C1 segment of cervical spinal cord (tissue), 14 donors: ENCODE measurements around the gene TARS2.

Experiments
- DNase-seq, 14 donors: peaks; one replicate each; lab custom pipeline; 2025; lab: John Stamatoyannopoulos, UW

The TARS2 gene

DNA sequence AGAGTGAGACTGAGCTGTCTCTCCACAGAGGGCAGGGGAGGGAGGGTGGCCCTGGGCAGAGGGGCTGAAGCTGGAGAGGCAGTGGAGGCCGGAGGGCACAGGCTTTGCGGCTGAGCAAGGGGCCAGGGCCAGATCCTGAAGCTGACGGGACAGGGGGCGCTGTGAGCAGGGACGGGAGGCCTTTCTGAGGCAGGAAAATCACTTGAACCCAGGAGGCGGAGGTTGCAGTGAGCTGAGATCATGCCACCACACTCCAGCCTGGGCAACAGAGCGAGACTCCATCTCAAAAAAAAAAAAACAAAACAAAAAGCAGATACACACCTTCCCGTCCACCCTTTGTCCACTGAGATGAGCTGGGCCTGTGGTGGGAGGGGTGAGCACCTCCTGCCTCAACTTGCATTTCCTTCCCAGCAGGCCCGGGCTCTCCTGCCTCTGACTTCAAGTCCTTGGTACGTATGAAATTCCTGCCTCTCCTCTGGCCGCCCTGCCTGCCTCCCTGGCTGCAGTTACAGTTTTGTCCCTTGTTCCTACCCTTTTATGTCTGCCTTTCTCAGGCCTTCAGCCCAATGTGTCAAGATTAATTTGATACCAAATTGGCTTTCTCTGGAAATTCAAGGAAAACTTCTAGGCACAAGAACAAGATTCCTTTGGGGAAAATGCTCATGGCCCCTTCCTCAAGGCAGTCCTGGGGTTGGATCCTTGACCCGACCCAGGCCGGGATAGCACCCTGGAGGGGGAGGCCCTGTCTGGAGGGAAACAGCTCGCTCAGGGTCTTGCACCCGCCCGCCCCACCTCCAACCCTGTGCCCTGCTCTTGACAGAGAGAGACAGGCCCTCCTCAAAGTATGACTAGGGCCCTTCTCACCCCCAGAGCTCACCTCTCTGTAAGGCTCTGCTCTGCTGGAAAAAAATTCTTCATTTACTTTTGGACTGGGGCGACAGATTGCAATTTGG lies 50.8 kb downstream of the TARS2 start:
- no peak for DNase-seq

DNA sequence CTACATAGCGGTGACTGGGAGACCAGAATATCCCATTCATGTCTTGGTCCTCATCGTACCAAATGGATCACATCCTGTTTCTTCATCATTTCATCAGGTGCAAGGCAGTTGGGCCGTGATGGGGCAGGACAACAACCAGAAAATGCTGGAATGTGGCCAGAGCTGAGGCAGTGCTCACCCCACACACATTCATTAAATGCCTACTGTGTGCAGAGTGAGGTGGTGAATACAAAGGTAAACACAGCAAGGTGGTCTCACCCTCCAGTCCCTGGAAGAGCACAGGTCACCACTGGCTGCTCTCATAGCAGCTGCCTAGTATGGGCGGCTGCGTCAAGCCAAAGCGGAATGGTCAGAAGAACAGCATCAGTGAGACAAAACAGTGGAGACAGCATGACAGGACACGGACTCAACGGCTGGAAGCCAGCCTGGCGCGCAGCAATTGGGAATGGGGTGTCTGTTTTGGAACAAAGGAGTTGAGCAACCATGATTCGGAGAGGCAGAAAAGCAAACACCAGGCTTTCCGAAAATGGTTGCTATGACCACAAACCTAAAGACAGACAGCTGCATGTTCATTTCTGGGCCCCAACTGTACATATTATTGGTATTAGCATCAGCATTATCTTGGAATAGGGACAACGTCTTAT lies 56.4 kb downstream of the TARS2 start:
- no peak for DNase-seq

DNA sequence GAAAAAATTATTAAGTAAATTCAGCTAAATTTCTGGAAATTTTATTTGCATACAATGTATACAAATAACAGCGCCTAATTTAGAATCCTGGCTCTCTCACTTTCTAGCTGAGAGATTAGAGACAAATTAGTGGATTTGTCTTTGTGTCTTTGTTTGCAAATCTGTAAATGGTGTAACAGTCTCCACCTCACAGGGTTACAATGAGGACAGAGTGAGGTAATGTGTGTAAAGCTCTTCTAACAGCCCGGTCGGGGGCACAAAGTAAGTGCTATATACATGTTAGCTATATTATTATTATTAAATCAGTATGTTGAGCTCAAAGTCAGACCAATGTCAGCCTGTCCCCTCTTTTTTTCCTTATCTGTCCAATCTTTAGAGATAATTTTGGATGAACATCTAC lies 57.0 kb downstream of the TARS2 start:
- no peak for DNase-seq

DNA sequence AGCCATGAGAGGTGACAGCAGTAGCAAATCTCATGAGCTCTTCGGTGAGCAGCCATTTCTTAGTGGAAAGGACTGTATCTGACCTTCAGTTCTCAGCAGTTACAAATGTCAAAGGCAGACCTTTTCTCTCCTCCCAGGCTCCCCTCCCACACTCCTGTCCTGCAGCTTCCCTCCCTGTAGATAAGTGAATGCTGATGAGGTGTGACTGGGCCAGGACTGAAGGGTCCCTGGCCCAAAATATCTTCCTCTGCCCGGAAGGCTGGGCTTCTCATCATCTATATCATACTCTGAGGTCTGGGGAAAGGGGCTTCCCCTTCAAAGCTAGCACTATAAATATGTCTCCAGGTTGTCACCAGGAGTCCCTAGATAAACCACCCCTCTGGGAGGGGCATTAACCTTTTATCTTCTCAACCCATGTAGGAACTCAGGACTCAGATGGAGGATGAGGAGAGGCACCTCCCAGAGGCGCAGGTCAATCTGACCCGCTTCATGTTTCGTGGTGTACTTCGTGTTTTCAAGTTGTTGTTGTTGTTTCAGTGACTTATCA lies 58.3 kb downstream of the TARS2 start:
- no peak for DNase-seq

DNA sequence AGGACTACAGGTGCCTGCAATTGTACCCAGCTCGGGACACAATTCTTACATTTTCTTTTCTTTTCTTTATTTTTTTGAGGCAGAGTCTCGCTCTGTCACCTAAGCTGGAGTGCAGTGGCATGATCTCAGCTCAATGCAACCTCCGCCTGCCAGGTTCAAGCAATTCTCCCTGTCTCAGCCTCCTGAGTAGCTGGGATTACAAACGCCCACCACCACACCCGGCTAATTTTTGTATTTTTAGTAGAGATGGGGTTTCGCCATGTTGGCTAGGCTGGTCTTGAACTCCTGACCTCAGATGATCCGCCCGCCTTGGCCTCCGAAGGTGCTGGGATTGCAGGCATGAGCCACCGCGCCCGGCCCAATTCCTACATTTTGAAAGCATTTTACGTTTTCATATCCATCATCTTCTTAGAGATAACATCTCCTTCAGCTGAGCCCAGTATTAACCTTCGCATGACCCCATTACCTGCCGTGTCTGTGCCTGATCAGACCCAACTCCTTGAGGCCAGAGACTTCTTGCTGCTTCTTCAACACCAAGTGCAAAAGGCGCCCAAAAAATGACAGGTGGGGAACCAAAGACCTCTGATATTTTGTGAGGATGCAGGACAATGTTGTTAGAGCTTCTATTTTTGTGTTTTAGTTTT lies 59.2 kb downstream of the TARS2 start:
- no peak for DNase-seq

DNA sequence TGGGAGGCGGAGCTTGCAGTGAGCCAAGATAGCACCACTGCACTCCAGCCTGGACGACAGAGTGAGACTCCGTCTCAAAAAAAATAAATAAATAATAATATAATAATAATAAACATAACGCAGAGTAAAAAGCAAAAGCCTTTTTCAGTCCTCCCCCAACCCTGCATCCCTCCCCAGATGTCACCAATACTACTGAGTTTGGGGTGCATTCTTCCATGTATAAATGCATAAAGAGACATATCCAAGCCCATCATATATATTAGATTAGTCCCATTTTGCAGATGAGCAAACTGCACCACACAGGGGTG lies 61.1 kb downstream of the TARS2 start:
- DNase-seq = no peak

DNA sequence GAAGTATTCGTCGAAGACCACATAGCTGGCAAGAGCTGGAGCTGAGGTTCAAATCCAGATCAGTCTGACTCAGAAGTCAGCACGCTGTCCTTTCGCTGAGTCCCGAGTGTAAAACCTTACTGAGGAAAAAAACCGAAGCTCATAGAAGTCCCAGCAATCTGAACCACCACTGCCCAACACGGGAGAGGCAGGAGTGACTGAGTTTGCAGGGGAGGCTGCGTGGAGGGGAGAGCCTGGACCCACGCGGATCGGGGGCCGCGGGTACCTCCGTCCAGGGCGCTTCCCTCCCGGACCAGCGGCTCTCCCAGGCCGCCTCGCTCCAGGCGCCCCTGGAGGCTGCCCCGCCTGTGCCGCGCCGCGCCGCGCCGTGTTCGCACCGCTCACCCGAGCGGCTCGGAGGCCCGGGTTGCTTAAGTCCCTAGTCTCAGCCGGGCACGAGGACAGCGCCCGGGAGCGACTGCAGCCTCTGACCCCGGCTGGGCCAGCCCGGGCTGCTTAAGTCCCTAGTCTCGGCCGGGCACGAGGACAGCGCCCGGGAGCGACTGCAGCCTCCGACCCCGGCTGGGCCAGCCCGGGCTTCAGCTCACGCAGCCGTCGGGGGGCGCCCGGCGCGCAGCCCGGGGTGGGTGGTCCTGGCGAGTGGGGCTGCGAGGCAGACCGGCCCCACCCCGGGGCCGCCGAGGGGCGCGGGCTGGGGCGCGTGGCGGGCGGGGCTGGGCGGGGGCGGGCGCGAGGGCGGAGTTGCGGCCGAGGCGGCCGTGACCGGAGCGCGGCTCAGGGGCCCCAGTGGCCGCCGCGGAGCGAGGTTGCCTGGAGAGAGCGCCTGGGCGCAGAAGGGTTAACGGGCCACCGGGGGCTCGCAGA lies 61.6 kb downstream of the TARS2 start, which contains the start of gene ADAMTSL4:
Gene ADAMTSL4, plus strand, starts transcription at position 777 of the 864 bp plus-strand sequence. CDS start 2,881 bp downstream, outside the sequence.
- peak in 5 of 14 donors; percentile 33 to 63 (median 58) for DNase-seq

DNA sequence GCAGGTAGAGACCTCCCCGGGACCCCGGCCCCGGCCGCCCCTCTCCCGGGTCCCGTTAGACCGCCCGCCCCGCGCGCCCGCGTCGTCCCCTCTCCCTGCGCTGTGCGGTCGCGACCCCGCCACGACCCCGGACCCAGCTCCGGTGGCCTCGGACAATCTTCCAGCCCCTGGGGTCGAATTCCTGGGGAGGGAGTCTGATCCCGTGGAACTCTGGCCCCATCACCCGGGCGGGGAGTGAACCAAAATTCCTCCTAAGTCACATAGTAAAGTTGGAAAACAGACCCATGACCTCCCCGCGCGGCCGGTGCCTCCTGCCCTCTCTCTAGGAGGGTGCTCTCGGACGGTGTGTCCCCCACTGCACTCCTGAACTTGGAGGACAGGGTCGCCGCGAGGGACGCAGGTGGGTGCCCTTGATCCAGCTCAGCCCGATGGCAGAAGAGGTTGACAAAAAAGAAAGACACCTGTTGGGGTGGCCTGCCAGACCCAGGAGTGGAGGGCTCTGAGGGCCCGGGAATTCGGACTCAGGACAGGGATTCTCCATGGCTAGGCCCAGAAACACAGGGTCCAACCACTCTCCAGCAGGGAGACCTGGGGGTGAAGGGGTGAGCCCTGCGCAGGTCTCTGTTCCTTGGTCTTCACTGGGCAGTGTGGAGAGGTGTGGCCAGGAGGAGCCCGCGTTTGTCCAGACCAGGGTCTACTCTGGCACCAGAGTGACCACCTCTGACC lies 62.4 kb downstream of the TARS2 start:
- DNase-seq = peak in 2 of 14 donors; percentile 22 to 45

DNA sequence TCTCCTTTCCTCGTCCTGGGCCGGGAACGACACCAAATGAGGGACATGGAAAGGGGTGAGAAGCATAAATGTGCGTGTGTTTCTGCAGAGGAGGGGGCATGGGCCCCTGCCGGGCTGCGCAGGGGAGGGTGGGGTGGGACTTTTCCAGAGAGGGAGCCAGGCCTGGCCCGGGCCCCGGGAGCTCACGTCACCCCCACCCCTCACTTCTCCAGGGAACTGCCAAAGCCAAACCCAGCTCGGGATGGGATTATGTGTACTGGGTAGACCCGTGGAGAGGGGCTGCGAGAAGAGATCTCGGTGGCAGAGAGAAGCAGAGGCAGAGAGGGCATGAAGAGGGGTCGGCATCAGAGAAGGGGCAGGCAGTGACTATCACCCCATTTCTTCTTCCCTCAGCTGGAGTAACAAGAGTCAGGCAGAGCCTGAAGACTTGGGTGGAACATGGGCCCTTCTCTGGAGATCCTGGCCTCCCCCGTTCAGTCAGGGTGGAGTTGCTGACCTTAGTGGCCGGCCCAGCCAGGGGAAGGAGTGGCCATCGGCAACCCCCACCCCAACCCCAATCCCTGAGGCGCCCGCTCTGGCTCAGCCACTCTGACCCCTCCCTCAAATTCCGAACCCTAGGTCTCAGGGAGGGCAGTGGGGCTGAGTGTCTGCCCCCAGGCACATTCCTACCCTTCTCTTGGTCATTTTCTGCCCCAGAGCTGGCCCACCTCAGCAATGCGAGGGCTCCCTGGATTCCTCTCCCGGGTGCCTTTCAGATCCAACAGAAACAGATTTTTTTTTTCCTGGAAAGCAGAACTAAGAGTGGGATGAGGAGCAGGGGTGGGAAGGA lies 63.2 kb downstream of the TARS2 start:
- DNase-seq = peak in 3 of 14 donors; percentile 14 to 45 (median 20)

DNA sequence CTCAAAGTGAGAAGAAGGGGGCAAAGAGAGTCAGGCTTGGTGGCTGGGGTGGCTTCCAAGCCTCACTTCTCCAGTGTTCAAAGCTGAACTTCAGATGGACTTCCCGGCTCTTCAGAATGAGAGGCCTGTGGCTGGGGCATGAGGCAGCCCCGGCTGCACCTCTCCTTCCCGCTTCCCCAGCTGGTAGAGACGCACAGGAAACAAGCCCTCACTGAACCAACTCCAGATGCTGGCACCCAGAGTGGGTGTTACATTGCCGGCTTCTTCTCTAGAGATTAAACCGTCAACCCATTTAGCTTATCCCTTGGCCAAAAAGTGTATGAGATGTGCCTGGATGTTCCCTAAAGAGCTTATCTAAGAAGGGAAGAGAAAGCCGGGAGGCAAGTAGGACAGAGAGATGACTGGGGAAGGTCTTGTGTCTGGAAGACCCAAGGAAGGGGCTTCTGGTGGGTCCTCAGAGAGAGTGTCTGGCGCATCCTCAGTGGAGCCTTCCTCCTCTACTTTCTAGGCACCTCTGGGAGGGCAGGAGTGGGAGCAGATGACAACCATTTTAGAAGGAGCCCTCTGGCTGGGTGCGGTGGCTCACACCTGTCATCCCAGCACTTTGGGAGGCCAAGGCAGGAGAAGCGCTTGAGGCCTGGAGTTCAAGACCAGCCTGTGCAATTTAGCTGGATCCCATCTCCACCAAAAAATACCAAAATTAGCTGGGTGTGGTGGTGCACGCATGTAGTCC lies 64.0 kb downstream of the TARS2 start:
- DNase-seq = peak in 1 of 14 donors; percentile 7

DNA sequence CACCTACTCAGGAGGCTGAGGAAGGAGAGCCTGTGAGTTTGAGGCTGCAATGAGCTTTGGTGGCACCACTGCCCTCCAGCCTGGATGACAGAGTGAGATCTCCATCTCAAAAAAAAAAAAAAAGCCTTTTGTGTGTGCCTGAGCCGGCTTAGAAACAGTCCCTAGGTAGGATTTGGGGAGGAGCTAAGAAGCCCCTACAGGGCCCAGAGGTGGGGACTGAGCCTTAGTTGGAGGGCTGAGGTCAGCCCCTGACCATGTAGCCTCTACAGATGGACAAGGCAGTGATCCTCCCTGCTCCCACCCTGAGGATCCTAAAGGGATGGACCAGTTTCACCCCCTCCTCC lies 64.5 kb downstream of the TARS2 start:
- no peak for DNase-seq

DNA sequence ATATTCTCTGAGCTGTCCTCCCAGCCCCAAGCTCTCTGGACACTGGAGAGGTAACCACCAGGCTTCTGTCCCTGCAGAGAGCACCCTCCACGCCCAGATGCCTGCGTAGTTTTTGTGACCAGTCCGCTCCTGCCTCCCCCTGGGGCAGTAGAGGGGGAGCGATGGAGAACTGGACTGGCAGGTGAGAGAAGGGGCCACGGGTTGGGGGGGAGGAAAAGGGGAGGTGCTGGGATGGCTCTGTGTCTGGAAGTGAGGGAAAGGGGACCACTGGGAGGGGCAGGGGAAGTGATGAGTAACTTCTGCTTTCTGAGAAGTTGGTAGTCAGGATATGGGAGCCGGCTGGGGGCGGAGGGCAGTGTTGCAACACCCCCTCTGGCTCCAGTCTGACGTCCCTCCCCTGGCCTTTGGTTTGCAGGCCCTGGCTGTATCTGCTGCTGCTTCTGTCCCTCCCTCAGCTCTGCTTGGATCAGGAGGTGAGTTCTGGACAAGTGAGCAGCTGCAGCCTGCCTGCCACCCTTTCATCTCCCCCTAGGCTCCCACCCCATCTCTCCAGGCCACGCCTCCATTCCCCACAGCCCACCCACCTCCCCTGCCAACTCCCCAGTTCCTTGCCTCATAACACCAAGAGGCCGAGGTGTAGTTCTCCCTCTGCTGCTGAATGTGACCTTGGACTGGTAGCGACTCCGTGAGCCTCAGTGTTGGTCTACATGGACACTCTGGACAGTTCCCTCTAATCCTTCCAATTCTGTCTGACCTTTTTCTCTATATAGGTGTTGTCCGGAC lies 65.1 kb downstream of the TARS2 start:
- peak in 9 of 14 donors; percentile 28 to 86 (median 48) for DNase-seq

DNA sequence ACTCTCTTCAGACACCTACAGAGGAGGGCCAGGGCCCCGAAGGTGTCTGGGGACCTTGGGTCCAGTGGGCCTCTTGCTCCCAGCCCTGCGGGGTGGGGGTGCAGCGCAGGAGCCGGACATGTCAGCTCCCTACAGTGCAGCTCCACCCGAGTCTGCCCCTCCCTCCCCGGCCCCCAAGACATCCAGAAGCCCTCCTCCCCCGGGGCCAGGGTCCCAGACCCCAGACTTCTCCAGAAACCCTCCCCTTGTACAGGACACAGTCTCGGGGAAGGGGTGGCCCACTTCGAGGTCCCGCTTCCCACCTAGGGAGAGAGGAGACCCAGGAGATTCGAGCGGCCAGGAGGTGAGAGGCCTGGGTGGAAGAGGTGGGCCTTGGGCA lies 65.7 kb downstream of the TARS2 start:
- DNase-seq = no peak

DNA sequence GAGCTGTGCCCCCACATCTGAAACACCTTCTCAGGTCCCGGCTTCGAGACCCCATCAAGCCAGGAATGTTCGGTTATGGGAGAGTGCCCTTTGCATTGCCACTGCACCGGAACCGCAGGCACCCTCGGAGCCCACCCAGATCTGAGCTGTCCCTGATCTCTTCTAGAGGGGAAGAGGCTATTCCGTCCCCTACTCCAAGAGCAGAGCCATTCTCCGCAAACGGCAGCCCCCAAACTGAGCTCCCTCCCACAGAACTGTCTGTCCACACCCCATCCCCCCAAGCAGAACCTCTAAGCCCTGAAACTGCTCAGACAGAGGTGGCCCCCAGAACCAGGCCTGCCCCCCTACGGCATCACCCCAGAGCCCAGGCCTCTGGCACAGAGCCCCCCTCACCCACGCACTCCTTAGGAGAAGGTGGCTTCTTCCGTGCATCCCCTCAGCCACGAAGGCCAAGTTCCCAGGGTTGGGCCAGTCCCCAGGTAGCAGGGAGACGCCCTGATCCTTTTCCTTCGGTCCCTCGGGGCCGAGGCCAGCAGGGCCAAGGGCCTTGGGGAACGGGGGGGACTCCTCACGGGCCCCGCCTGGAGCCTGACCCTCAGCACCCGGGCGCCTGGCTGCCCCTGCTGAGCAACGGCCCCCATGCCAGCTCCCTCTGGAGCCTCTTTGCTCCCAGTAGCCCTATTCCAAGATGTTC lies 66.3 kb downstream of the TARS2 start:
- no peak for DNase-seq

DNA sequence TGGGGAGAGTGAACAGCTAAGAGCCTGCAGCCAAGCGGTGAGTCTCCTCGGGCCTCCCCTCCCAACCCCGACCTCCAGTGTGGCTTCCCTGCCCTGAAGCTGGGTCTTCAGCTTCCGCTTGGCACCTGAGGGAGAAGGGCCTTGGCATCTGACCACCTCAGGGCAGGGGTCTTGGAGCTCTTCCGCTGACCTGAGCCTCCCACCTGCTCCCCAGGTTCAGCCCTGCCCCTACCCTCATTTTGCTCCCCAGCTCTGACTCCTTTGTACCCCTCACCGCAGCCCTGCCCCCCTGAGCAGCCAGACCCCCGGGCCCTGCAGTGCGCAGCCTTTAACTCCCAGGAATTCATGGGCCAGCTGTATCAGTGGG lies 66.8 kb downstream of the TARS2 start:
- no peak for DNase-seq

DNA sequence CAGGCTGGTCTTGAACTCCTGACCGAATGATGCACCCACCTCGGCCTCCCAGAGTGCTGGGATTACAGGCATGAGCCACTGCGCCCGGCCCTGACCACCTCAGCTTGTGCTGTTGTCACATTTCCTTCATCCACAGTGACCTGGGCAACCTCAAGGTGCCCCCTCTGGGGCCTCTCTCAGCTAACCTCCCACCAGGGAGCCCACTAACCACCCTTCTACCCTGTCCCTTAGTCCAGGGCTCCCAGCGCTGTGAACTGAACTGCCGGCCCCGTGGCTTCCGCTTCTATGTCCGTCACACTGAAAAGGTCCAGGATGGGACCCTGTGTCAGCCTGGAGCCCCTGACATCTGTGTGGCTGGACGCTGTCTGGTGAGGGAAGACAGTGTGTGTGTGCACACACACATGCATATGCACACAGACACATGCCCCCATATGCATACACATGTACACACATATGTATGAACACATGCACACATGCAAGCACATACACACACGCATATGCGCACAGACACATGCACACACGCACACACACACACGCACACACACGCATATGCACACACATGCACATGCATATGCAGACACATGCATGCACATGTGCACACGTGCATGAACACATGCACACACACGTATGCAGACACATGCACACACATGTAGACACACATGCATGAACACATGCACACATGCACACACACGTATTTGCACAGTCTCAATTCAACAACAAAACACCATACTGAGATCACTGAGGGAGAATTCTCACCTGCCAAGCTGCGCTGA lies 68.2 kb downstream of the TARS2 start:
- DNase-seq = no peak
